Measurements from ENCODE around the gene COL5A3. TPM values are rescaled to one million over a fixed set of nuclear protein-coding genes. Genes with fewer than 3 reads are reported as not detected.

Gene COL5A3
- total RNA-seq, 1 experiment from 2014 or later: 0.18 TPM

DNA sequence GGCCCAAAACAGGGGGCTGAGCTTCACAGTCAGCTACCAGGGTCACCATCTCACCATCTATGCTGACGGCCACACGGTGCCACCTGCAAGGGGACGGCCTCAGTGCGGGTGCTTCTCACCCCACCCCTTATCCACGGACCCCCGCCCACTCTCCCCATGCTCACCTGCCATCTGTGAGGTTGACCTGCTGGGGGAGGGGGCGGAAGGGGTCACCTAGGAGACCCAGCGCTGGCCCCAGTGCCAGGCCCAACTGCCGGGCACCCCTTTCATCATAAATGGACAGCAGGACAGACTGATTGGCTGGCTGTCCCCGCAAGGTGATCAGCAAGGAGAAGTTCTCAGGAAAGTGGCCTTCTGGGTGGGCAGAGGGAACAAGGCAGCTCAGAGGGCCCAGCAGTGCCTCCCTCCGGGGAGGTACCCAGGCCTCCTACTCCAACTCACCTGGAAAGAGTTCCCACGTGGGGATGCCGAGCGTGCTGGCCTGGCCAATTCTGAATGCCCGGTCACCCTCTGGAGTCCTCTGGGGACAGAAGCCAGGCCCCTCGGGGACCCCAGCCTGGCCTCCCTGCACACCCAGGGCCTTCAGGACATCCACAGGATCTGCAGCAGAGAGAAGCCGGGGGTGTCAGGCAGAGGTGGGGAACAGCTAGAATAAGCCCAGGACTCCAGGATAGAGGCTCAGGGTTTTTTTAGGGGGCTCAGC lies 4.5 kb downstream of the COL5A3 start:
- Histone ChIP-seq H3K36me3 (ENCODE audit: control insufficient read depth, insufficient read depth, low read length) (no peaks in the 10 kb centered on the region), H3K27me3 (ENCODE audit: control insufficient read depth, insufficient read depth, low read length) (peaks cover 2% of the 10 kb centered on the region; the same call in 1 of the 2 replicates), H3K4me3 (ENCODE audit: low read depth in 2 of 2, low read length in 2 of 2) (no peak overlapping the region), H3K9me3 (ENCODE audit: control insufficient read depth, insufficient read depth, low read depth, low read length) (no peaks in the 10 kb centered on the region), H3K27ac (ENCODE audit: low read length) (no peak overlapping the region), H3K4me1 (ENCODE audit: control insufficient read depth, insufficient read depth, low read length) (no peaks in the 10 kb centered on the region)
- ATAC-seq: no peak
- intact Hi-C loops (cut with micrococcal nuclease; ENCODE audit: unreplicated experiment) (no loop called here), in situ Hi-C loops (cut with HindIII; ENCODE audit: low pct_unique_long_range_greater_than_20kb, low sequenced_read_pairs) (no loop called here)
- POLR2A ChIA-PET: no interaction called here
- BruUV-seq (replicated peaks): no TSS peak
- CTCF ChIA-PET: no interaction called here
- DNase-seq (ENCODE audit: low read depth, low spot score): no peak
- TF ChIP-seq, protein P1, sequence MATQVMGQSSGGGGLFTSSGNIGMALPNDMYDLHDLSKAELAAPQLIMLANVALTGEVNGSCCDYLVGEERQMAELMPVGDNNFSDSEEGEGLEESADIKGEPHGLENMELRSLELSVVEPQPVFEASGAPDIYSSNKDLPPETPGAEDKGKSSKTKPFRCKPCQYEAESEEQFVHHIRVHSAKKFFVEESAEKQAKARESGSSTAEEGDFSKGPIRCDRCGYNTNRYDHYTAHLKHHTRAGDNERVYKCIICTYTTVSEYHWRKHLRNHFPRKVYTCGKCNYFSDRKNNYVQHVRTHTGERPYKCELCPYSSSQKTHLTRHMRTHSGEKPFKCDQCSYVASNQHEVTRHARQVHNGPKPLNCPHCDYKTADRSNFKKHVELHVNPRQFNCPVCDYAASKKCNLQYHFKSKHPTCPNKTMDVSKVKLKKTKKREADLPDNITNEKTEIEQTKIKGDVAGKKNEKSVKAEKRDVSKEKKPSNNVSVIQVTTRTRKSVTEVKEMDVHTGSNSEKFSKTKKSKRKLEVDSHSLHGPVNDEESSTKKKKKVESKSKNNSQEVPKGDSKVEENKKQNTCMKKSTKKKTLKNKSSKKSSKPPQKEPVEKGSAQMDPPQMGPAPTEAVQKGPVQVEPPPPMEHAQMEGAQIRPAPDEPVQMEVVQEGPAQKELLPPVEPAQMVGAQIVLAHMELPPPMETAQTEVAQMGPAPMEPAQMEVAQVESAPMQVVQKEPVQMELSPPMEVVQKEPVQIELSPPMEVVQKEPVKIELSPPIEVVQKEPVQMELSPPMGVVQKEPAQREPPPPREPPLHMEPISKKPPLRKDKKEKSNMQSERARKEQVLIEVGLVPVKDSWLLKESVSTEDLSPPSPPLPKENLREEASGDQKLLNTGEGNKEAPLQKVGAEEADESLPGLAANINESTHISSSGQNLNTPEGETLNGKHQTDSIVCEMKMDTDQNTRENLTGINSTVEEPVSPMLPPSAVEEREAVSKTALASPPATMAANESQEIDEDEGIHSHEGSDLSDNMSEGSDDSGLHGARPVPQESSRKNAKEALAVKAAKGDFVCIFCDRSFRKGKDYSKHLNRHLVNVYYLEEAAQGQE (IDR thresholded peaks at IDR 0.05; ENCODE audit: insufficient read depth in 1 of 2, low read depth in 2 of 2, low read length in 1 of 2): no peak
- no peak for TF ChIP-seq TCF7L2 (IDR thresholded peaks at IDR 0.05; ENCODE audit: low read depth, low read length)
- no peak for TF ChIP-seq POLR2AphosphoS5 (IDR thresholded peaks at IDR 0.05; ENCODE audit: low read depth, low read length)
- no peak for TF ChIP-seq CTCF (IDR thresholded peaks at IDR 0.05)
- TF ChIP-seq SIN3A (IDR thresholded peaks at IDR 0.05; ENCODE audit: borderline replicate concordance, insufficient read depth, low read depth, low read length): no peak

- ATAC-seq (no peak), DNase-seq (ENCODE audit: low read depth, low spot score) (no peak)
- H3K27ac ChIP-seq (ENCODE audit: low read length): no peak overlapping the region
- H3K36me3 ChIP-seq (ENCODE audit: control insufficient read depth, insufficient read depth, low read length): no peaks in the 10 kb centered on the region
- POLR2A ChIA-PET: no interaction called here
- peaks cover under 1% of the 10 kb centered on the region; the same call in 1 of the 2 replicates for H3K27me3 ChIP-seq (ENCODE audit: control insufficient read depth, insufficient read depth, low read length)
- no peak overlapping the region for H3K4me3 ChIP-seq (ENCODE audit: low read depth in 2 of 2, low read length in 2 of 2)
- BruUV-seq (replicated peaks): no TSS peak
- TF ChIP-seq, protein P1 (IDR thresholded peaks at IDR 0.05; ENCODE audit: insufficient read depth in 1 of 2, low read depth in 2 of 2, low read length in 1 of 2): no peak
- TF ChIP-seq TCF7L2 (IDR thresholded peaks at IDR 0.05; ENCODE audit: low read depth, low read length): no peak
- no peak for TF ChIP-seq CTCF (IDR thresholded peaks at IDR 0.05)
- TF ChIP-seq POLR2AphosphoS5 (IDR thresholded peaks at IDR 0.05; ENCODE audit: low read depth, low read length): no peak
- no peak for TF ChIP-seq SIN3A (IDR thresholded peaks at IDR 0.05; ENCODE audit: borderline replicate concordance, insufficient read depth, low read depth, low read length)
- in situ Hi-C loops (cut with HindIII; ENCODE audit: low pct_unique_long_range_greater_than_20kb, low sequenced_read_pairs) (no loop called here), intact Hi-C loops (cut with micrococcal nuclease; ENCODE audit: unreplicated experiment) (no loop called here)
- CTCF ChIA-PET: no interaction called here
- H3K9me3 ChIP-seq (ENCODE audit: control insufficient read depth, insufficient read depth, low read depth, low read length): no peaks in the 10 kb centered on the region
- no peaks in the 10 kb centered on the region for H3K4me1 ChIP-seq (ENCODE audit: control insufficient read depth, insufficient read depth, low read length)
Observed at GRCh38 chr19:10004617-10005016, 5.7 kb downstream of the COL5A3 start.

All from Panc1 (cell line).